Left colon (tissue), 2 donors: ENCODE measurements around the gene VTI1A. TPM values are rescaled to one million over a fixed set of nuclear protein-coding genes. Genes with fewer than 3 reads are reported as not detected.
A peak's percentile ranks its signal among the peaks of the same experiment; 100 is the strongest.
"Not testable (repeated sequence)": the region's sequence is repeated elsewhere in the genome, so short reads cannot be mapped to it uniquely, and the experiment has no call there.

Experiments
- ATAC-seq: fragments of 200-7000 bp; cut with Tn5 transposase; one replicate; pipeline ENCODE4 v1.9.1; 2020; ENCODE audit warnings: mild to moderate bottlenecking, moderate library complexity
- DNase-seq, 2 donors: peaks; one replicate each; pipeline ENCODE4 v3.0.0-alpha.2; 2020
- intact Hi-C, 2 donors: fragments of 100-400 bp; cut with DNase I in 1 of 2; cut with micrococcal nuclease in 1 of 2; formaldehyde crosslinking; loops; one replicate each; pipeline versions ENCODE4 v1.11.2 to v1.14.0; 2022; cut with DNase I, micrococcal nuclease
- total RNA-seq, 2 donors: library from RNA; stranded (reverse); fragmentation: NEBNext Ultra II Directional; extraction: Animal tissue kit (Norgen Biotek cat#: 25700); gene quantifications; one replicate each; pipeline ENCODE4 v1.2.1, GENCODE V29; 2021
- donor health status: DM: no; HTN: no; CAD: no.
- donor health status: DM: yes; HTN: yes; CAD: no.

VTI1A gene
- total RNA-seq, 2 donors from 2014 or later, result 44.4 to 52.8 TPM

DNA sequence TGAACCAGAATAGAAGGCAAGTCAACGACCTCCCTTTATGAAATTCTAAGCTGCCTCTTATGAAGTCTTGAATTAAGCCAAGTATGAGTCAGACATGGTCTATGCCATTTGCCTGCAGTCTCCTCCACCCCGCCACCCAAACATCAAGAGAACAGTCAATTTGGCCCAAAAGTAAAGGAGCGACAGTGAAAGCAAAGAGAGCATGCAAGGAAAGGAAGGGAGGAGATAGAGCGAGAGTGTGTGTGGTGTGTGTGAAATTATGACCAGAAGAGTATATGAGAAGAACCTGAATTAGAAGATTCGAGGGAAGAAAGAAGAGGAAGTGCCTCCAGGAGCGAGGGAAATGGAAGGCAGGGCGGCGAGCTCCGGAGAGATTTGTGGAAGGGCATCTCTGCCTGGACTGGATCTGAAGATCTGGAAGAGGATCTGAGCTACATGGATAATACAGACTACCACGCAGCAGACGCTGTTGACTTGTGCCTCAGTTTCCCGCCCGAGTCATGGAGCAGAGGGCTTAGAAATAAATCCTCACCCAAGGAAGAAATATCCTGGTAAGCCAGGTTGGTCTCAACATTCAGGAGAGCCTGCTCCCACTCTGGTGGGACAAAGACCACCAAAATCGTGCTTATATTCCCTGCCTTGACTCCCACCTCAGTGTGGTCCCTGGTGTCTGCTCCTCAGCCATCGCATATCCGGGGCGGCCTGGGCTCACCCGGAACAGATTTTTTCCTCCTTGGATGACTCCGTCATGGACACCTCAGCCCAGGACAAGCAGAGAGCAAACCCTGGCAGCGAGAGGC, 760 bp upstream of the VTI1A start:
- DNase-seq (peak in 1 of 2 donors; percentile 36), ATAC-seq (peak; percentile 35)
- intact Hi-C loops, result no loop called here

DNA sequence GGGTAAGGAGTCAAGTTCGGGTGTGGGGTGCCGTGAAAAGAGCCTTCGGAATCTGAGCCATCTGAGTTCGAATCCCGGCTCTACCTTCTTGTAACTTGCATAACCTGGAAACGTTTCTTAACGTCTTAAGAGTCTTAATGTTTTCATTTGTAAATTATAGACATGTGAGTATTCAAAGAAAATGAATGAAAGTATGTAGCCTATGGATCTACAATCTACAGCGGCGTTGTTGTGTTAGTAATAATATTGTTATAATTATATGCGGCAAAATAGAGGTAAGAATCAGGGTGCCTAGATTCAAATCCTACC, 559 bp downstream of the VTI1A start:
- DNase-seq (no peak), ATAC-seq (no peak)
- intact Hi-C loops, result no loop called here

- DNase-seq, result no peak
- intact Hi-C loops, result no loop called here
- no peak for ATAC-seq
Measured at GRCh38 chr10:112448888-112449287, 1.9 kb downstream of the VTI1A start.

GRCh38 chr10:112454910-112455779, 8.1 kb downstream of the VTI1A start:
- intact Hi-C loops, result no loop called here

DNA sequence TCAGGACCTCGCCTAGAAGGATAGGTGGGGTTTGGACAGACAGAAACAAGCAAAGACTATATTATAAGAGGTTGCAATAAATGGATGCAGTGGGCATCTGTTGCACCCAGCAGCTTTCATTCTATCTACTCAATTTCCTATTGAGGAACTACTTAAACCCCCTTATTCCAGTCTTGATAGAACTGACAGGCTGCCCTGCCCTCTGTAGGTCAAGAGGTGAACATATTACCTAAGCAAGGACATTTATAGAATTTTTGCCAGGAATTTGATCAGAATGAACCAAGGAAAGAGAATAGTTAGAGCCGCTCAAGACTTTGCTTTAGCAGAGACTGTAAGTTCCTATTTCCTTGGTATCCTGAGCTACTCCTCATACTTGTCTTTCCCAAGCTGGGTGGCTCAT, 9.5 kb downstream of the VTI1A start:
- intact Hi-C loops, result no loop called here
- ATAC-seq (no peak), DNase-seq (no peak)

More at GRCh38 chr10:112454910-112455779, 8.1 kb downstream of the VTI1A start:
- ATAC-seq (no peak), DNase-seq (no peak)

DNA sequence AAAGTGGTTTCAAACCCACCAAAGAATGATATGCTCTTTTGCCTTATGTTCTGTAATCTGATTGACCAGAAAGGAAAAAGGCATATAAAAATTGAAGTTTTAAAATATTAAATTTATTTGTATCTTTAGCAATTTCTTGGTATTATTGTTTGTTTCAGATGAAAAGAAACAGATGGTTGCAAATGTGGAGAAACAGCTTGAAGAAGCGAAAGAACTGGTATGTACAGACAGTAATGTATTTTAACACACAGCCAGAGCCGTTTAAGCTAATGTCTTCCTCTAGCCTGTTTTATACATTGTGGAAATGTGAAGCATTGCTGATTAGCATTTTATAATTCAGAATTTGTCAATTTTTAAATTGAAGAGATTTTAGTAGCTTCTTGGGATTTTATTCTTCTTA, 13.4 kb downstream of the VTI1A start:
- no peak for DNase-seq
- intact Hi-C loops, result no loop called here
- ATAC-seq, result no peak

DNA sequence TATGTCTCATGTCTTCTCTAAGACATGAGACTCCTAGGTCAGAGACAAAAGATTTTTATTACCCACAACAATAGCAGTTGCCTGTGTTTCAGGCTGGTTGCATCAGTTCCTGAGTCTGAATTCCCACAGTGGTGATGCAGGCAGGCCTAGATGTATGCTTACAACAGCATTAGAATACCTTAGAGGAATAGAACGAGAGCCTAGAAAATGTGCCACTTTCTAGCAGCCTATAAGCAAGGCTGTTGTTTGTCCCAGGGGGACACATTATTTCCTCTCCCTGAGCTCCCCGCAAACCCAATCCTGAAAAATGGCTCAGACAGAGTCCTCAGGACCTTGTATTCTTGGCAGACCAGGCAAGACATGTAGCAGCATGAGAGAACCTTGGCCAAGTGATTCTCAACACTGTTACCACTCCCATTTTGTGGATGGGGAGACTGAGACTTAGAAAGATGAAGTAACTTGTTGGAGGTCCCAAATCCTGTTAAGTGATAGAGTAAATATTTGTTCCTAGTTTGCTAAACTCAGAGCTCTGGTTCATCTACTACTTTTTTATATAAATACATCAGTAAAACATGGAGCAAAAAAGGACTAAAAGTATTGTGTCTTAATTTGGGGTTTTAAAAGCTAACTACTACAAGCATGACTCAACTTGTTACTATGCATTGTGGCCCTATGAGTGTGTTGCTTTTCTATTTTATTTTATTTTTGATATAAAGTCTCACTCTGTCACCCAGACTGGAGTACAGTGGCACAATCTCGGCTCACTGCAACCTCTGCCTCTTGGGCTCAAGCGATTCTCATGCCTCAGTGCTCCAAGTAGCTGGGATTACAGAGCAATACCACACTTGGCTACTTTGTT, 14.2 kb downstream of the VTI1A start:
- DNase-seq, result no peak
- ATAC-seq, result no peak
- intact Hi-C loops, result no loop called here

DNA sequence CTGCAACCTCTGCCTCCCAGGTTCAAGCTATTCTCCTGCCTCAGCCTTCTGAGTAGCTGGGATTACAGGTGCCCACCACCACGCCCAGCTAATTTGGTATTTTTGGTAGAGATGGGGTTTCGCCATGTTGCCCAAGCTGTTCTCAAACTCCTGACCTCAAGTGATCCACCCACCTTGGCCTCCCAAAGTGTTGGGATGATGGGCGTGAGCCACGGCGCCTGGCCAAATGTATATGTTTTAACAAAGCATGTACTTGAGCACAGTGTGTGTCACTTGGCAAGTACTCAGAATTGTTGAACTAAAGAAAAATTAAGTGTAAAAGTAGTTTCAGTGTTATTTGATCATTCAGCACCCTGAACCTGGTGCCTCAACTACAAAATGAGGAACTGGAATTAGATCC, 17.1 kb downstream of the VTI1A start:
- intact Hi-C loops, ATAC-seq, DNase-seq: not testable (repeated sequence)

GRCh38 chr10:112465299-112465883, 18.4 kb downstream of the VTI1A start:
- no peak for DNase-seq
- no peak for ATAC-seq
- intact Hi-C loops, result no loop called here

DNA sequence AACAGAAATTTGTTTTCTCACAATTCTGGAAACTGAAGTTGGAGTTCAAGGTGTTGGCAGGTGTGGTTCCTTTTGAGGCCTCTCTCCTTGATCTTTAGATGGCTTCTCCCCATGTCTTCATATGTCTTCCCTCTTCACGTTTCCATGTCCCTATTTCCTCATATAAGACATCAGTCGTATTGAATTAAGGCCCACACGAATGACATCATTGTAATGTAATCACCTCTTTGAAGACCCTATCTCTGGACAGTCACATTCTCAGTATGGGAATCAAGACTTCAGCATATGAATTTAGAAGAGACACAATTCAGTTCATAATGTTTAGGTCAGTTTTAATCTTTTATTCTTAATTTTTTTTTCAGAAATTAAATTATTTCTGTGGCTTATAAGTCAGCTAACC, 19.8 kb downstream of the VTI1A start:
- no peak for ATAC-seq
- intact Hi-C loops, result no loop called here
- no peak for DNase-seq

GRCh38 chr10:112467541-112468075, 20.6 kb downstream of the VTI1A start:
- DNase-seq (no peak), ATAC-seq (no peak)
- intact Hi-C loops, result no loop called here

DNA sequence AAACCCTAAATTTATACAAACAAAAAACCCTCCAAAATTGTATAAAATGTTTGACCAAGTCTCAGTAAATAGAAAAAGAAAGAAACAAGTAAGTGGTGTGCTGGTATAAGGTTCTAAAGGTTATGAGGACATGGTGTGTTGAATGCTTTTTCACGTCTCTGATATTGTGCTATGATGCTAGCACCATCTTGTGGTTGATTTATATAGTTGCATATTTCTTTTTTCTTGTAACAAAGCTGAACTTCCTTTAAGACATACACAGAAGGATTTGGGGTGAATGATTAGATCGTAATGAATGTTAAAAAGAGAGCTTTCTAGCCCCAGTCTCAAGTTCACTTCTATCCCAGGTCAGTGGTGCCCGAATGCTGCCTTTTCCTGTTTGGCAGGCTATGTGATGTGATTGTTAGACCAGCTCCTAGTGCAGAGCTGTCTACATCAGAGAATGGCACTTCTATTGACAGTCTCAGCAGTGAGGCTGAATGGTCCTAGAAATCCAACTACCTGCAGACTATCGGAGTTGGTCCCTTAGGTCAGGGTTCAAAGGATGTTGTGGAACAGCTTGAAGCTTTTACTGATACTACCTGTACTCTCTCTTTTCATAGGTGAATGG, 25.0 kb downstream of the VTI1A start:
- ATAC-seq (peak; percentile 86), DNase-seq (no peak)
- intact Hi-C loops, result no loop called here

GRCh38 chr10:112475575-112476218, 28.7 kb downstream of the VTI1A start:
- DNase-seq (no peak), ATAC-seq (peak; percentile 32)
- intact Hi-C loops, result no loop called here

- no peak for DNase-seq
- intact Hi-C loops, result no loop called here
- ATAC-seq, result no peak
Measured at GRCh38 chr10:112481602-112482001, 34.6 kb downstream of the VTI1A start.

DNA sequence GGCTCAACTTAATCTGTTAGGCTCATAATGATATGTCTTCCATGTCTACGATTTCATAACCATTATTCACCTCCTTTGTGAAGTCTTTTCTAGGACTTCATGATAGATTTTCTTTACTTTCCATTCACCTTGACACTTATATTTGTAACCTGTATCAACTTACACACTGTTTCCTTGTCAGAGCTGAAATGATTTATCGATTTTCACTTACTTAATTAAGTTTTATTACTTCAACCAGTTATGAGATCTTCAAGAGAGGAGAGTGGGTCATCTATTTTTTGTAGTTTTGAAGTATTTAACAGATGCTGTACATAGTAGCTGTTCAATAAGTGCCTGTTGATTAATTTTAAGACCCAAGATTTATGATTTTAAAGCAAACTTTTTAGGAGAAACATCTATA, 37.4 kb downstream of the VTI1A start:
- no peak for ATAC-seq
- no peak for DNase-seq
- intact Hi-C loops, result no loop called here

- DNase-seq (no peak), ATAC-seq (peak; percentile 87)
- intact Hi-C loops, result no loop called here
Measured at GRCh38 chr10:112487964-112488363, 40.9 kb downstream of the VTI1A start.

GRCh38 chr10:112490545-112490944, 43.5 kb downstream of the VTI1A start:
- ATAC-seq (no peak), DNase-seq (no peak)
- intact Hi-C loops, result no loop called here

DNA sequence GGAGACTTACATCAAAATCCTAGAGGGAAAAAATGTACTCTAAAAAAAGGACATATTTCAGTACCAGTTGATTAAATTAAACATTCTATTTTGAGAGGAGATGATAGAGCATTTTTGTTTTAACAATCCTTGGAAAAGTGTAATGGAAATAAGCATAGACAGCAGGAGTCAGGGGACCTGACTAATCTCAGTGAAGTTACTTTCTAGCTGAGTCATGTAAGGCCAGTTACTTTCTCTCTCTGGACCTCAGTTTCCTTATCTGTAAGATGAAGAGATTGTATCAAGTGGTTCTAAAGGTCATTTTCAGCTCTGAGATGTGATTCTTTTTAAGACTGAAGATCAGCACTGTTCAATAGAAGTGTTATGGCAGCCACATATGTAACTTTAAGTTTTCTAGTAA, 44.1 kb downstream of the VTI1A start:
- ATAC-seq, result no peak
- no peak for DNase-seq
- intact Hi-C loops, result no loop called here
